ENCODE results near the gene DDX19B. TPM values are rescaled to one million over a fixed set of nuclear protein-coding genes. Genes with fewer than 3 reads are reported as not detected.

DDX19B gene
- total and polyA plus RNA-seq, 2 donors (not counting 3 experiments of a cell fraction or from before 2014, with no cell fraction given), result 28.1 to 34.3 TPM

DNA sequence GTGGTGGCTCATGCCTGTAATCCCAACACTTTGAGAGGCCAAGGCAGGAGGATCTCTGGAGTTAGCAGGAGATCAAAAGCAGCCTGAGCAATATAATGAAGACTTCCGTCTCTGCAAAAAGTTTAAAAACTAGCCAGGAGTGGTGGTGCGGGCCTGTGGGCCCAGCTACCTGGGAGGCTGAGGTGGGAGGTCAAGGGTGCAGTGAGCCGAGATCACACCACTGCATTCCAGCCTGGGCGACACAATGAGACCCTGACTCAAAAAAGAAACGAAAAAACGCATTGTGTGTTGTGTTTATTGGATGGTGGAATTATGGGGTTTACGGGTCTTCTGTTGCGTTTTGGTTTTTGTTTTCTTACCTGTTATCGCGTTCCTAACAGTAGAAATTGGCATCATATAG, 46.9 kb downstream of the DDX19B start:
- H2AFZ ChIP-seq (ENCODE audit: low read depth, low read length), result peak overlapping the region; percentile 18
- no peaks in the 10 kb centered on the region for H3K9me3 ChIP-seq (replicated peaks; ENCODE audit: control insufficient read depth, insufficient read depth, low read length)
- ChIA-PET CTCF (interaction anchor here (1.0 to 1.5 kb wide), 3 partner anchors 10 to 196 kb away, joined by 3 to 4 read pairs (median 3); no protein-coding TSS in a partner anchor), POLR2A (interaction anchor here (0.8 to 1.4 kb wide), 3 partner anchors 35 to 57 kb away, joined by 3 to 6 read pairs (median 4); partner anchors contain the start of gene AARS1)
- peaks cover 11% of the 10 kb centered on the region for H3K4me1 ChIP-seq (ENCODE audit: control insufficient read depth, extremely low read depth, insufficient read depth, low read length)
- H3K27ac ChIP-seq (ENCODE audit: insufficient read depth, low read depth, low read length), result peak overlapping the region; percentile 70
- FAIRE-seq (peak; percentile 31), DNase-seq (ENCODE audit: low read depth, low spot score) (no peak)
- H3K9ac ChIP-seq (replicated peaks; ENCODE audit: extremely low read depth, insufficient read depth, low read length), result peak overlapping the region; percentile 93
- H3K27me3 ChIP-seq (ENCODE audit: control insufficient read depth in 2 of 2, insufficient read depth in 2 of 2, low read length in 2 of 2), result no peaks in the 10 kb centered on the region
- no peaks in the 10 kb centered on the region for H4K20me1 ChIP-seq (replicated peaks; ENCODE audit: control insufficient read depth, extremely low read depth, insufficient read depth, low read length)
- H3K4me2 ChIP-seq (ENCODE audit: insufficient read depth, low read length), result peak overlapping the region; percentile 89
- no TSS peak for BruUV-seq (replicated peaks)
- H3K4me3 ChIP-seq (replicated peaks in 1 of 3; ENCODE audit: insufficient read depth in 1 of 3, low read depth in 1 of 3, low read length in 3 of 3), result peak overlapping the region; percentile 25 to 95 (median 88)
- dilution Hi-C loops (cut with MboI; ENCODE audit: extremely low pct_ligation_motif_present, low sequenced_read_pairs), result no loop called here
- peaks cover 29% of the 10 kb centered on the region for H3K79me2 ChIP-seq (ENCODE audit: control insufficient read depth, insufficient read depth, low read length)
- TF ChIP-seq JUN (IDR thresholded peaks at IDR 0.05; ENCODE audit: borderline replicate concordance, insufficient read depth, insufficient read length, low read depth) (no peak), POLR2A (IDR thresholded peaks at IDR 0.05; ENCODE audit: low read depth, low read length) (no peak), MYC (IDR thresholded peaks at IDR 0.05; ENCODE audit: low read depth, low read length) (no peak), GATA2 (IDR thresholded peaks at IDR 0.05; ENCODE audit: insufficient read depth, insufficient read length, low read depth, low read length) (no peak), POLR2AphosphoS5 (IDR thresholded peaks at IDR 0.05; ENCODE audit: insufficient read depth, low read depth, low read length) (no peak), FOS (IDR thresholded peaks at IDR 0.05; ENCODE audit: borderline replicate concordance, insufficient read depth, low read length) (no peak), EZH2 (IDR thresholded peaks at IDR 0.05; ENCODE audit: borderline replicate concordance, low read depth, low read length, severe bottlenecking) (no peak), MAX (IDR thresholded peaks at IDR 0.05; ENCODE audit: insufficient read depth, insufficient read length) (no peak)
- TF ChIP-seq, protein P1, sequence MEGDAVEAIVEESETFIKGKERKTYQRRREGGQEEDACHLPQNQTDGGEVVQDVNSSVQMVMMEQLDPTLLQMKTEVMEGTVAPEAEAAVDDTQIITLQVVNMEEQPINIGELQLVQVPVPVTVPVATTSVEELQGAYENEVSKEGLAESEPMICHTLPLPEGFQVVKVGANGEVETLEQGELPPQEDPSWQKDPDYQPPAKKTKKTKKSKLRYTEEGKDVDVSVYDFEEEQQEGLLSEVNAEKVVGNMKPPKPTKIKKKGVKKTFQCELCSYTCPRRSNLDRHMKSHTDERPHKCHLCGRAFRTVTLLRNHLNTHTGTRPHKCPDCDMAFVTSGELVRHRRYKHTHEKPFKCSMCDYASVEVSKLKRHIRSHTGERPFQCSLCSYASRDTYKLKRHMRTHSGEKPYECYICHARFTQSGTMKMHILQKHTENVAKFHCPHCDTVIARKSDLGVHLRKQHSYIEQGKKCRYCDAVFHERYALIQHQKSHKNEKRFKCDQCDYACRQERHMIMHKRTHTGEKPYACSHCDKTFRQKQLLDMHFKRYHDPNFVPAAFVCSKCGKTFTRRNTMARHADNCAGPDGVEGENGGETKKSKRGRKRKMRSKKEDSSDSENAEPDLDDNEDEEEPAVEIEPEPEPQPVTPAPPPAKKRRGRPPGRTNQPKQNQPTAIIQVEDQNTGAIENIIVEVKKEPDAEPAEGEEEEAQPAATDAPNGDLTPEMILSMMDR (IDR thresholded peaks at IDR 0.05; ENCODE audit: extremely low read depth in 1 of 2, insufficient read depth in 1 of 2, low read depth in 1 of 2, low read length in 2 of 2), result no peak
- no peaks in the 10 kb centered on the region for H3K36me3 ChIP-seq (ENCODE audit: control insufficient read depth in 2 of 2, extremely low read depth in 1 of 2, insufficient read depth in 2 of 2, low read length in 2 of 2)
- H3K9me1 ChIP-seq (replicated peaks; ENCODE audit: control insufficient read depth, extremely low read depth, insufficient read depth, low read length), result no peaks in the 10 kb centered on the region
- intact Hi-C loops (cut with micrococcal nuclease), result loop anchor here (1.0 kb wide), 1 partner anchor 47 kb away; the partner anchor contains the start of gene DDX19B

Measured in endothelial cell of umbilical vein (primary cell).